Esophagus squamous epithelium (tissue), 5 donors: ENCODE results near the gene TRMT11. TPM values are rescaled to one million over a fixed set of nuclear protein-coding genes. Genes with fewer than 3 reads are reported as not detected.
A peak's percentile ranks its signal among the peaks of the same experiment; 100 is the strongest.

ENCODE experiments used
- DNase-seq: peaks from one replicate; lab custom pipeline; 2025; lab: John Stamatoyannopoulos, UW
- H3K27ac ChIP-seq, 4 donors: fragments of 200-600 bp; sonication (generic); one replicate each; pipeline ENCODE4 v1.5.1; 2016 to 2019; ENCODE audit warnings: mild to moderate bottlenecking in 1 of 4
- H3K27me3 ChIP-seq, 4 donors: fragments of 200-600 bp; sonication (generic); 1 replicate in 3 of 4; 2 replicates in 1 of 4; pipeline versions ENCODE4 v1.5.1 to v1.6.0; 2017 to 2021; ENCODE audit warnings: antibody characterized with exemption in 1 of 4
- H3K36me3 ChIP-seq, 3 donors: fragments of 200-600 bp; sonication (generic); one replicate each; pipeline ENCODE4 v1.5.1; 2016 to 2019
- H3K4me1 ChIP-seq, 3 donors: fragments of 200-600 bp; sonication (generic); one replicate each; pipeline ENCODE4 v1.5.1; 2017 to 2019
- H3K4me3 ChIP-seq, 4 donors: fragments of 200-600 bp; sonication (generic); 1 replicate in 3 of 4; 2 replicates in 1 of 4; pipeline ENCODE4 v1.5.1; 2016 to 2019; ENCODE audit warnings: mild to moderate bottlenecking in 2 of 4, moderate library complexity in 1 of 4
- H3K9me3 ChIP-seq, 3 donors: fragments of 200-600 bp; sonication (generic); one replicate each; pipeline ENCODE4 v1.5.1; 2016 to 2019
- POLR2A ChIP-seq, 4 donors: fragments of 450-650 bp; IDR thresholded peaks; one replicate each; pipeline ENCODE4 v1.6.1; 2017; ENCODE audit warnings: antibody characterized with exemption in 4 of 4, mild to moderate bottlenecking in 4 of 4, moderate library complexity in 3 of 4
- WGBS, 2 donors: methylation state at CpG; one replicate each; pipeline ENCODE4 v1.1.5; 2018; 5-methylcytosine and 5-hydroxymethylcytosine counted together
- intact Hi-C: fragments of 100-400 bp; cut with DNase I; formaldehyde crosslinking; loops from one replicate; pipeline ENCODE4 v1.15.0; 2022
- total RNA-seq, 4 donors: library from RNA; depleted of rRNA; stranded (reverse); fragments of >200 nt; gene quantifications; one replicate each; pipeline ENCODE4 v1.1.0, GENCODE V29; 2016
- TF ChIP-seq, protein P1 (sequence below), 6 experiments: fragments of 450-650 bp in 4 of 6; fragments of 200-600 bp in 2 of 6; sonication (generic) in 2 of 6; IDR thresholded peaks; one replicate each; pipeline ENCODE4 v1.5.1; 2016 to 2019; ENCODE audit warnings: antibody characterized with exemption in 6 of 6, mild to moderate bottlenecking in 4 of 6, moderate library complexity in 4 of 6
- donor health status: DM: yes; HTN: yes; CAD: no.

The TRMT11 gene
- total RNA-seq, 4 donors from 2014 or later, result 7.8 to 23.3 (median 17.2) TPM

- no peak for TF ChIP-seq POLR2A (IDR thresholded peaks at IDR 0.05)
- TF ChIP-seq, protein P1, sequence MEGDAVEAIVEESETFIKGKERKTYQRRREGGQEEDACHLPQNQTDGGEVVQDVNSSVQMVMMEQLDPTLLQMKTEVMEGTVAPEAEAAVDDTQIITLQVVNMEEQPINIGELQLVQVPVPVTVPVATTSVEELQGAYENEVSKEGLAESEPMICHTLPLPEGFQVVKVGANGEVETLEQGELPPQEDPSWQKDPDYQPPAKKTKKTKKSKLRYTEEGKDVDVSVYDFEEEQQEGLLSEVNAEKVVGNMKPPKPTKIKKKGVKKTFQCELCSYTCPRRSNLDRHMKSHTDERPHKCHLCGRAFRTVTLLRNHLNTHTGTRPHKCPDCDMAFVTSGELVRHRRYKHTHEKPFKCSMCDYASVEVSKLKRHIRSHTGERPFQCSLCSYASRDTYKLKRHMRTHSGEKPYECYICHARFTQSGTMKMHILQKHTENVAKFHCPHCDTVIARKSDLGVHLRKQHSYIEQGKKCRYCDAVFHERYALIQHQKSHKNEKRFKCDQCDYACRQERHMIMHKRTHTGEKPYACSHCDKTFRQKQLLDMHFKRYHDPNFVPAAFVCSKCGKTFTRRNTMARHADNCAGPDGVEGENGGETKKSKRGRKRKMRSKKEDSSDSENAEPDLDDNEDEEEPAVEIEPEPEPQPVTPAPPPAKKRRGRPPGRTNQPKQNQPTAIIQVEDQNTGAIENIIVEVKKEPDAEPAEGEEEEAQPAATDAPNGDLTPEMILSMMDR (IDR thresholded peaks at IDR 0.05), result no peak
- peak overlapping the region; percentile 80 to 89 (median 89) for H3K27ac ChIP-seq
- no peaks in the 10 kb centered on the region for H3K9me3 ChIP-seq
- peak overlapping the region; percentile 60 to 85 (median 76) for H3K4me3 ChIP-seq
- intact Hi-C loops, result no loop called here
- no peaks in the 10 kb centered on the region for H3K27me3 ChIP-seq
- peaks cover 0 to 45% (median 11%) of the 10 kb centered on the region in 3 donors for H3K4me1 ChIP-seq
- no peak for DNase-seq
- 18% methylated on average over 10 of the region's 10 CpGs for WGBS, 2 donors
- peaks cover 0 to 3% (median 0%) of the 10 kb centered on the region in 3 donors for H3K36me3 ChIP-seq
Measured at GRCh38 chr6:125987026-125987617, 782 bp downstream of the TRMT11 start.

GRCh38 chr6:125988280-125988679, 1.9 kb downstream of the TRMT11 start:
- peaks cover 0 to 48% (median 11%) of the 10 kb centered on the region in 3 donors for H3K4me1 ChIP-seq
- no peaks in the 10 kb centered on the region for H3K9me3 ChIP-seq
- TF ChIP-seq, protein P1 (IDR thresholded peaks at IDR 0.05), result no peak
- TF ChIP-seq POLR2A (IDR thresholded peaks at IDR 0.05), result no peak
- no peaks in the 10 kb centered on the region for H3K27me3 ChIP-seq
- H3K4me3 ChIP-seq, result no peak overlapping the region
- H3K36me3 ChIP-seq, result no peaks in the 10 kb centered on the region
- DNase-seq, result no peak
- no peak overlapping the region for H3K27ac ChIP-seq
- intact Hi-C loops, result no loop called here

DNA sequence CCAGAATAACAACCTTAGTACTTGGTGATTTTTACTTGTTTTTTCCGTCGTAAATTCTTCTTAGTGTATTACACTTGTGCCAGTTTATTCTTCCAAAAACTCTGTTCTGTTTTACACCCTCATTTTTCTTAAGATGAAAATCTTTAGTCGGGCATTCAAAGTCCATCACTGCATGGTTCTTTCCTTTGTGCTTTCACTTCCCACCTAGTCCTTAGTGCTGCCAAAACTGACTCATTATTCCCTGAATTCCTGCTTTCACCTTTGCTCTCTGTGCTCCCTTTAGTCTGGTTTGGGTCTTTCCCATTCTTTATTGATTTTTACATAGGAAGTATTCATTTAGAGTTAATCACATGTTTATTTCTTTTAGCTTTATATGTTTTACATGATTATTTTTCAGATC, 3.3 kb downstream of the TRMT11 start:
- WGBS, 2 donors, result 51 to 64% methylated on average over 3 of the region's 3 CpGs
- intact Hi-C loops, result no loop called here
- no peaks in the 10 kb centered on the region for H3K36me3 ChIP-seq
- peaks cover 0 to 48% (median 11%) of the 10 kb centered on the region in 3 donors for H3K4me1 ChIP-seq
- no peak overlapping the region for H3K4me3 ChIP-seq
- H3K27me3 ChIP-seq, result no peaks in the 10 kb centered on the region
- DNase-seq, result no peak
- H3K27ac ChIP-seq, result no peak overlapping the region
- TF ChIP-seq, protein P1 (IDR thresholded peaks at IDR 0.05), result no peak
- no peak for TF ChIP-seq POLR2A (IDR thresholded peaks at IDR 0.05)
- no peaks in the 10 kb centered on the region for H3K9me3 ChIP-seq

DNA sequence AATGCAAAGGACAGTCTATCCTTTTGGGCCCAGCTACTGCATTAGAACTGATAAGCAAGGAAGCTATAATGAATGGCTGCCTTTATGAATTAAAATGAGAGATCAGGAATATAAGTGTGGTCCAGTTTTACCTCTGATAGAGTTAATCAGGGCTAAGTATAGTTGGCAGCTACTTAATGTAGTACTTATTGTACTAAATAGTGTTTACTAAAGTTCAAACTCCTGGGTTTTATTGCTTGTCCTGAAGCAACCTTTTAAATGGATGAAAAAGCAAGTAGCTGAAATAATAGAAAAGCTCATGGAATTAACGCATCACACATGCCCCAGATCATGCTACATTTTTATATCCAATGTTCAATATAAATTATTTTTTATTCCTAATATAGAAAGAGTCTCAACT, 5.3 kb downstream of the TRMT11 start:
- DNase-seq, result no peak
- Histone ChIP-seq H3K4me1 (peaks cover 0 to 43% (median 5%) of the 10 kb centered on the region in 3 donors), H3K36me3 (no peaks in the 10 kb centered on the region), H3K4me3 (no peak overlapping the region), H3K27ac (no peak overlapping the region), H3K27me3 (no peaks in the 10 kb centered on the region), H3K9me3 (no peaks in the 10 kb centered on the region)
- intact Hi-C loops, result no loop called here
- TF ChIP-seq, protein P1 (IDR thresholded peaks at IDR 0.05), result no peak
- no peak for TF ChIP-seq POLR2A (IDR thresholded peaks at IDR 0.05)
- 77 to 85% methylated on average over 1 of the region's 1 CpG for WGBS, 2 donors

DNA sequence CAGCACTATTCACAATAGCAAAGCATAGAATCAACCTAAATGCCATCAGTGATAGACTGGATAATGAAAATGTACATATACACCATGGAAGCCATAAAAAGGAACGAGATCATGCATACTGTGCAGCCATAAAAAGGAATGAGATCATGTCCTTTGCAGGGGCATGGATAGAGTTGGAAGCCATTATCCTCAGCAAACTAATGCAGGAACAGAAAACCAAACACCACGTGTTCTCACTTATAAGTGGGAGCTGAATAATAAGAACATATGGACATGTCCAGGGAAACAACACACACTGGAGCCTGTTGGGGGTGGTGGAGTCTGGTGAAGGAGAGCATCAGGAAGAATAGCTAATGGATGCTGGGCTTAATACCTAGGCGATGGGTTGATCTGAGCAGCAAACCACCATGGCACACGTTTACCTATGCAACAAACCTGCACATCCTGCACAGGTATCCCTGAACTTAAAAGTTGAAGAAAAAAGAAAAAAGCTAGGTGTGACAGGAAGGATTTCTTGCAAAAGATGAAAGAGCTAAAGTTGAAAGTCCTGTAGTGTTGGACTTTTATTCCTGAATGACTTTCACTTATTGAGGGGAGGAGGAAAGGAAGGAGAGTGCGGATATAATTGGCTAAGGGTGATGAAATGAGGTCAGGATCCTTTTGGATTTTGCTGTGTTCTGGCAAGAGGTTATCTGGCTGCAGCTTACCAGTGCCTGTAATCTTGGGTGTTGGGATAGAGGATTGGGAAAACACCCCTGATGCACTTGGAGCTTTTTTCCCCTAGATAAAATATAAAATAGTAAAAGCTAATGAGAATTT, 8.5 kb downstream of the TRMT11 start:
- H3K4me1 ChIP-seq, result peaks cover 0 to 13% (median 0%) of the 10 kb centered on the region in 3 donors
- H3K4me3 ChIP-seq, result no peak overlapping the region
- TF ChIP-seq, protein P1 (IDR thresholded peaks at IDR 0.05), result no peak
- no peak for TF ChIP-seq POLR2A (IDR thresholded peaks at IDR 0.05)
- DNase-seq, result no peak
- intact Hi-C loops, result no loop called here
- H3K27ac ChIP-seq, result no peak overlapping the region
- 68% methylated on average over 5 of the region's 5 CpGs for WGBS, 2 donors
- H3K27me3 ChIP-seq, result no peaks in the 10 kb centered on the region
- no peaks in the 10 kb centered on the region for H3K9me3 ChIP-seq
- H3K36me3 ChIP-seq, result peaks cover 0 to 27% (median 0%) of the 10 kb centered on the region in 3 donors
